A172 (cell line): ENCODE results near the gene NT5E. TPM values are rescaled to one million over a fixed set of nuclear protein-coding genes. Genes with fewer than 3 reads are reported as not detected.

ENCODE experiments used
- DNase-seq: peaks from one replicate; pipeline ENCODE4 v3.0.0-alpha.2; 2015; ENCODE audit warnings: low spot score
- total RNA-seq: library from RNA; depleted of rRNA; stranded (reverse); fragments of >200 nt; shearing (Covaris generic); gene quantifications from 2 replicates; pipeline ENCODE4 v1.2.3, GENCODE V29; 2014; rRNA removed

Gene NT5E
- 127 and 155 TPM in 2 replicates for total RNA-seq

DNA sequence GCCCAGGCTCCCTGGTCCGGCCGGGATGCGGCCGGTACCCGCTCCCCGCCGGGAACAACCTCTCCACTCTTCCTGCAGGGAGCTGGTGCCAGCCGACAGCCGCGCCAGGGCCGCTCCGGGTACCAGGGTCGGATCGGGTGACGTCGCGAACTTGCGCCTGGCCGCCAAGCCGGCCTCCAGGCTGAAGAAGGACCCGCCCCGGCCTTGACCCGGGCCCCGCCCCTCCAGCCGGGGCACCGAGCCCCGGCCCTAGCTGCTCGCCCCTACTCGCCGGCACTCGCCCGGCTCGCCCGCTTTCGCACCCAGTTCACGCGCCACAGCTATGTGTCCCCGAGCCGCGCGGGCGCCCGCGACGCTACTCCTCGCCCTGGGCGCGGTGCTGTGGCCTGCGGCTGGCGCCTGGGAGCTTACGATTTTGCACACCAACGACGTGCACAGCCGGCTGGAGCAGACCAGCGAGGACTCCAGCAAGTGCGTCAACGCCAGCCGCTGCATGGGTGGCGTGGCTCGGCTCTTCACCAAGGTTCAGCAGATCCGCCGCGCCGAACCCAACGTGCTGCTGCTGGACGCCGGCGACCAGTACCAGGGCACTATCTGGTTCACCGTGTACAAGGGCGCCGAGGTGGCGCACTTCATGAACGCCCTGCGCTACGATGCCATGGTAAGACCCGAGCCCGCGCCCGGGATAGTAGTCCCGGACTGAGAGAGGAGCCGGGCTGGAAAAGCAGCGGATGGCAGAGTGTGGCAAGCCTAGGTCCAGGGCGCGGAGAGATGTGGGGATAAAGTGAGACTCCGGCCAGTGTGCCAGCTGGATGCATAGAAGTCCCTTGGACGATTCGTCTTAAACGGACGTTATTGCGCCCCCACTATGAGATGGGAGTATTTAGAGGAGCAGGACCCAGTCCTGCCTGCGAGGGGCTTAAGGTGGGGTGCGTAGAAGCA, at the start of gene NT5E:
Gene NT5E, plus strand, starts transcription at position 266 of the 942 bp plus-strand sequence. Its CDS starts 57 bp downstream, at position 323.
- DNase-seq: peak; percentile 72

DNA sequence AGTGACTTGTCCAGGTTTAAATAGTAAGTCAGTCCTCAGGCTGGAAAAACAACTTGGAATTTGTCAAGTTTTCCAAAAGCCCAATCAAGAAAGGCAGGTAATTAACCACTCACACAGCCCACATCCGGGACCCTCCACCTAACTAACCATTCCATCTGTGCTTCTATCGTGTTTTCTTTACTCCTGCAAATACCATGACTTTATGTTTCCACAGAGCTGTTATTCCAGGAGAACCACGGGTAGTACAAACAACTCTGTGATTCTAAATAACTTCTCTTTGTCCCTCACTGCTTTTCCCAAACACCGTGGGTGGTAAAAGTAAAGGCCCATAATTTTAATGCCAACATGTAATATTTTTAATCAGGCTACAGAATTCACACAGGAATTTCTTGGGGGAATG, 49.6 kb upstream of the NT5E start:
- no peak for DNase-seq

DNA sequence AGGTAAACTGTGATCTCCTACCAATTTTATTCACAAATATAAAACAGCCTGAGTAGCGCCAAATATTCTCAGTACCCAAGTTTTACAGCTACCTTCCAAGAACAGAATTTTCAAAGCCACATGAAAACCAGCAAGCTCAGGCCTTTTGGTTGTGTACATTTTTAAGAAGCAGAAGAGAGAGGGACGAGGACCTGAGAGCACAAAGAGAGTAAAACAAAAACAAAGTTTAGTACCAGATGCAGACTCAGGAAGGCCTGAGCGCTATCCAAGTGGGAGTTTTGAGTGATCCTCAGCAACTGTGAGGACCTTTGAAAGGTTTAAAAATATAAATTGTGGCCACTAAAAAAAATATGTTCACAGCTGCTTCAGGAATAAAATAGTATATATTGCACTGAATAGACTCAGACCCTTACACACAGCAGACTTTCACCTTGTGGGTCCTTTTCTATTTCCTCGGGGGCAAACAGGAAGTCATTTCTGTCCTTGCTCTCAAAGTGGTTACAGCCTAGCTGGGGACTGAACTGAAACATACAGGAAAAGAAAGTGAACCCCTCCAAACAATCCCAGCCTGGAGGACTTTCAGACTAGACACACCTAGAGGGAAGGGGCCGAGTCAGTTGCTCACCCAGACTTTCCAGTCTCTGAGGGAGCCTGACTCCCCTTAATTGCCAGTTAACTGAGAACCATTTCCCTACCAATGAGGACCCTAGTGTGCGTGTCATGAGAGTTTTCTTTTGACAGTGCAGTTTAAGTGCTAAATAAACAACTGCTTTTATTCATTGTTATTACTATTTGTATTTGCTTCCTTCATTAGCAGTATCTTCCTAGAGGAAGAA, 48.5 kb upstream of the NT5E start:
- DNase-seq: no peak

DNA sequence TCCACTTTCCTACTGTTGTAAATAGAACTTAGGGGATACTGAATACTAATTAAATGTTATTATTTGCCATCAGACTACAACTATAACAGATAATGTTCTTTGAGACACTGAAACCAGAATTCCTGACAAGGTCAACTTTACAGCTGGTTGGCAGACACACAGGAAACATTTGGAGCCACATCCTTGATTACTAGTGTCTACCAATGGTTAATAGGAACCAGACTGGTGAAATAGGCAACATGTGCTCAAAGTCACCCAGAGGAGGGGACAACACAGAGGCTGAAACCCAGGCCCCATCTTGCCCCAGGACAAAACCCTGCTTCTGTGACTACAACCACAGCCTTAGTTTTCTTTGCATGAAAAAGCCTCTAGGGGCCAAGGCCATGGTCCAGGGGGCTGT, 47.8 kb upstream of the NT5E start:
- DNase-seq: no peak

DNA sequence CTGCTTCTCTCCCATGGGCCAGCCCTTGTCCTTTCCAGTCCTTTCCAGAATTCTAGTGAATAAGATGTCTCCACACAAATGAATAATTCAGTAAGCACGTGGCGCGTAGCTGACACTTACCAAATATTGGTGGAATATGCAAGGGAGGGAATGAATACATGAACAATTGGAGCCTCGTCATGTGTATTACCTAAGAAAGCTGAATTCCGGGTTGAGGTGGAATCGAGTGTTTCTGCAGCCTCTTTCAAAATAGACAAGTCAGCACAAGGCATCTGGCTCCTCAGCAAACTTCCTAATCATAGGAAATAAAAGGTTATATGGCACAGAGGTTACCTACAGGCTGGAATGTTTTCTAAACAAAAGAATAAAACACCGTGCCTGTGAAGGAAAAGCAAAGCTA, 47.0 kb upstream of the NT5E start:
- no peak for DNase-seq

DNA sequence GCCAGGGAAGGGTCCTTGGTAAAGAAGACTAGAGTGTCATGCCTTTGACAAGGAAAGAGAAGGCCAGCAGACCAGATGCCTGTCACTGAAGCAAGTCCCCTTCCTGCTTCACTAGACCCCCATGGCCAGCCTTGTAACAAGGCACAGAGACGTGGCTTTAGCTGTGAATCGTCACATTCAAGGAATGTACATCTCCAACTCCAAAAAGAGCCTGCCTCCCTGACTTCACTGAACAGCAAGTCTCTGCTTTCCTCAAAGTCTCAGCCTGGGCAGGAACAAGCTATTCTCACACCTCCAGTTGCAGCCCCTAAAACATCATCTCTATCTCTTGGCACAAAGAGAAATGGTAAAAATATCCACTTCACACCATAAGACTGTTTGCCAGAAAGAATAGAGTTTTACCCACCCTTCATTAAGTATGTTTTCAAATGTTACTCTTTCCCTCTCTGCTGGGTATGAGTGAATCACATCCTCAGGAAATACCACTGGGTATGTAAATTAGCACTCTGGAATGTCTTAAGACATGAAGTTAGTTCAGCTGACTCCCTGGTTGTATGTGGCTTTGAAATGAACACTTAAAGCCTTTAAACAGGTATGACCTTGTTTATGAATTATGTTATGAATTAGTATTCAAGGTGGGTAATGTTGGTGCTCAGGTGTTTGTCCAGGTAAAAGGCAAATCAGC, 46.4 kb upstream of the NT5E start:
- DNase-seq: peak; percentile 87

DNA sequence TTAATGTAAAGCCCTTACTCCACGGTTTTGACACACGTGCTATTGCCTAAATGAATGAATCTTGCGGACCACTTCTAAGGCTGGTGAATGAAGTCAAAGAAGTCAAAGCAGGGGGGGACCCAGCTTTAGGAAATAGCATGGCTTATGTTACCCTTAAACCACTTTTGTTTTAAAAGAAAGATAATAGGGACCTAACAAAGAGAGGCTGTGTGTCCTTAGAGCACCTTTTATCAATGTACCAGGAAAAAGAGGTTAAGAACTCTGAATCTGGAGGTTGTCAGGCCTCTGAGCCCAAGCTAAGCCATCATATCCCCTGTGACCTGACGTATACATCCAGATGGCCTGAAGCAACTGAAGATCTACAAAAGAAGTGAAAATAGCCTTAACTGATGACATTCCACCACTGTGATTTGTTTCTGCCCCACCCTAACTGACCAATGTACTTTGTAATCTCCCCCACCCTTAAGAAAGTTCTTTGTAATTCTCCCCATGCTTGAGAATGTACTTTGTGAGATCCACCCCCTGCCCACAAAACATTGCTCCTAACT, 45.8 kb upstream of the NT5E start:
- DNase-seq: peak; percentile 48

DNA sequence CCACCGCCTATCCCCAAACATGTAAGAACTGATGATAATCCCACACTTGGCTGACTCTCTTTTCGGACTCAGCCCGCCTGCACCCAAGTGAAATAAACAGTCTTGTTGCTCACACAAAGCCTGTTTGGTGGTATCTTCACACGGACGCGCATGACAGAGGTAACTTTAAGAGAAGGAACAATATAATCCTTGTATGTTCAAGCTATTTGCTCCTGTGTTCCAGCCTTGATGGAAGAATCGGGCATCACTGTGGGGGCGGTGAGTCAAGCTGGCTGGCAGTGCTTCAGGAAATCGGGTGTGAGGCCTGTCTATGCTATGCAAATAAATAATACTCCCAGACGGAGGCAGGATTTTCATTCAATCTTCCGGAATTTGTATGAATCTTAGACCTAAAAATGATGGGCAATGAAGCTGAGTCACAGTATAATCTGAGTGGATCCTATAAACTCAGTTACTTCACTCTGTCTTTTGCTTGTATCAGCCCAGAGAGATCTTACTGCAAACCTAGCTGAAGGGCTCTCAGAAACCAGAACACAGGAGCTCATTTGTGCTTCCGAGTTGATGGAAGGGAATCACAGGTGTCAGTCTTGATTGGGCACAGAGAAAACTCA, 45.2 kb upstream of the NT5E start:
- peak; percentile 92 for DNase-seq

DNA sequence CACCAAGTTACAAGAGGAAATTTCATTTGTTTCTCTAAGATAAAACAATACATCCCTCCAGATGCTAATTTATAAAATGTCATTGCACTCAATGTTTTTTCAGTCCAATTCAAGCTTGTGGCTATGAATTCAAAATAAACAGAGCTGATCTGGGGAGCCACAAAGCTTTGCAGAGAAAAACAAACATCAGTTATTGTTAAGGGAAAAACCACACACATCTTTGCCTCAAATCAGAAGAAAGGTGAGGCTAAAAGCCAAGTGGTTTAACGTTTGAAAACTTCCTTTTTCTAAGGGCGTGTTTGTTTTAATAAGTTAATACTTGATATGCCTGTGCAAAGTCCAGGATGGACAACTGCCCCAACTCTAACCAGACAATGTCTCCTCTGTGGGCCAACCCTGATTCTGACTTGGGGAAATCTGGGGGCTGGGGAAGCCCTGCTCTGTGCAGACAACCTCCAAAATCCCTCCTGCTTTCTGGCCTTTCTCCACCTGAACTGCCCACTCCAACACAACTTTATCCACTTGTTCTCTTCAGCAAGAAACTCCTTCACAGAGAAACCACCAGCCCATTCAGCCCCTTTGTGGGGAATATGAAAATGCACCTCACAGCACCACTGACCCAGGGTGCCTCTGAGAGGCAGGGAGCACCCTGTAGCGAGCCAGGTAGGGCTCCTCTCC, 44.6 kb upstream of the NT5E start:
- peak; percentile 46 for DNase-seq

DNA sequence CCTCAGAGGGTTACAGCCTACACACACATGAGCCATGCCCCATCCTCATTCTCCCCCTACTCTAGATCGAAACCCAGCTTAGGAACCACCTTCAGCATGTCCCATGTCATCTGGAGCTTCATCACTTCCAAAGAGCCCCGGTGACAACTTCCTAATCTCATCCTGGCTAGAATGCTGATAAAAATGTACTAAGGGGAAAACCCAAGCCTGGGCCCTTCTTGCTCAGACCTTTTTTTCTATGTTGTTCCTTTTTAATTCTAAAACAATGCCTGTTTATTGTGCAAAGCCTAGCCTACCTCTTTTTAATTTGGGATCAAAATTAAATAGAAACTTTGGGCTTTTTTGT, 44.1 kb upstream of the NT5E start:
- peak; percentile 30 for DNase-seq

DNA sequence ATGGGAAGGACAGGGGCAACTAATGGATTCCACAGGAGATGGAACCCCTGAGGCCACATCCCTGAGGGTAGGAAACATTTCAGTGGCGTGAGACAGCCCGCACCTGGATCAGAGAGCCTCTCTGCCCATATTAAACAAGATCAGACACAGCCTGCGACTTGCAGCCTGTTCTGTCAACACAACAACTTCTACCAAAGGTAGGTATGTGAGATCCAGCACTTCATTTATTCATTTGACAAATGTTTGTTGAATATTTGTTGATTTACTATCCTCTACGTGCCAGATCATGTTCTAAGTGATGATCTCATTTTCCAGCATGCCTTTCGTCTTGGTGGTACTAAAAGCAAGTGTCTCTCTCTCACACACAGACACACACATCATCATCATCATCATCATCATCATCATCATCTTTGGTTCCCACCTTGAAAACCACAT, 43.2 kb upstream of the NT5E start:
- no peak for DNase-seq

DNA sequence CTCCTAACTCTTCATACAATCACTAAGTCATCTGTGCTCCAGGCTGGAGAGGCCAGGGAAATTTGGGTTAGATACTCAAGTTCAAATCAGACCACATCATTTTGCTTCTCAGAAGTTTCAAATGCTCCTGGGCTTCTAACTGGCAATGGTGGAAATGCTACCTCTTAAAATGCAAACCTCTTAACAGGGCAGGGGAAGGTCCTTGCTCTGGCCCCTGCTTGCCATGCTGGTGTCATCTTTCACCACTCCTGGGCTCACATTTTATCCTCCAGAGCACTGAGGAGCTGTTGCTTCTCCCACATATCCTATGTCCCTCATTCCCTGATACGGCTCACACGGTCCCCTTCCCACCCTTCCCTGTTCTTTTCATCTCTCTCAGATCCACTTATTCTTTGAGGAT, 41.8 kb upstream of the NT5E start:
- DNase-seq: no peak

DNA sequence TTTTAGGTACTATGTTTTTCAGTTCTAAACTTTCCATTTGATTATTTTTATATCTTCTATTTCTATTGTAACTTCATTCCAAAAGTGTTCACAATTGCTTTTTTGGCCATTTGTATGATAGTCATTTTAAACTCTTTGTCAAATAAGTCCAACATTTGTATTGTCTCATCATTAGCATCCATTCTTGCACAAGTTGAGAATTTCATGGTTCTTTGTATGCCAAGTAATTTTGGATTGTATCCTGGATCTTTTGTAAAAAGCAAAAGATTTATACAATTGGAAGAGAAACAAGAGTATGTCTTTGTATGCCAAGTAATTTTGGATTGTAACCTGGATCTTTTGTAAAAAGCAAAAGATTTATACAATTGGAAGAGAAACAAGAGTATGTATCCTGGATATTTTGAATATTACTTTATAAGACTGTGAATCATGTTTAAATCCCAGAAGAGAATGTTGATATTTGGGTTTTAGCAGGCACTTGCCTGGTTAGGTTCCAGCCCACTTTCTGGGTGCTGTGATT, 36.9 kb upstream of the NT5E start:
- no peak for DNase-seq

DNA sequence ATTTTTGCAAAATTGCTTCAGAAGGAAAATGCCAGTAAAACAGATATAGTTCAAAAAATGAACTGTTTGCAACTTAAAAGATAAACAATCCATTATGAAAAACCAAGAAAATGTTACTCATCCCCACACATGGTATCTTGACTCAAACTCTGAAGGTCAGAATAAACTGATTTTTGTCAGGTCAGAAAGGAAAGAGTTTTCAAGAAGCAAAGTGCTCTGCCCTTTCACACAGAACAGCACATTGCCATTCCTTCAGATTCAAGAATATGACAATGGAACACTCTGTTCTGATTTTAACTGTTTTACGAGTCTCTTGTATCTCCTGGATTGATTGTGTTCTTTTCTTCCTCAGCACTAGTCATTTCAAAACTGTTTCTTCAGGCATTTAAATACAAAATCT, 33.8 kb upstream of the NT5E start:
- no peak for DNase-seq

DNA sequence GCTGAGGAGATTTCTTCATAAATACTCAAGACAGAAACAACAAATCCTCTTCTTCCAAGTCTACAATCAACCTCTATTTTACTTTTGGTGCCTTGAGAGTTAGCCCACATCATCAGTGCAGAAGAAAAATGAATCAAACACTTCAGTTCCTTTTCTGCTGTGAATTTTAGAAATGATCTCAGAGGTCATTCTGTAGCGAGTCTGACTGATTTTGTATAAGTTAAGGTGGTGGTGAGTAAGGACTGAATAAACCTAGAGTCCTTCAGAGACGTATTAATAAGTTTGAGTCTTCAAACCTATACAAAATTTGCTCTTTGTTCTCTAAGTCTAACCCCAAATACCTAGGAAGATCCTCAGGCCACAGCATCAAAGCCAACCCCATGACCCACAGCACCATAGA, 33.1 kb upstream of the NT5E start:
- no peak for DNase-seq

DNA sequence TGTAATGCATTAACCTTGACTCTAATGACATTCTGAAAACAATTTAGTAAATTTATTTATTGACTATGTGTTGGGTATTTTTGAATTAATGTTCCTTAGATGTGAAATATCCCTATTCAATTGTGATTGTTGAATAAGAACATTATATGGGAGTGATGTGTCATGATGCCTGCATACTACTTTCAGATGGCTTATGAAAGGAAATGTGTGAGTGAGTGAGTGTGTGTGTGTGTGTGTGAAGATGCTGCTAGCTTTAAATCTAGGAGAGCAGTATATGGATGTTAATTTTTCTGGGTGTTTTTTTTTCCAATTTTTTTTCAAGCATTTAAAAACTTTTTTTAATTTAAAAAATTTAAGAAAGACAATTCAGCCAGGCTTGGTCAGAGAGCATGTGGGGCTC, 32.5 kb upstream of the NT5E start:
- no peak for DNase-seq

DNA sequence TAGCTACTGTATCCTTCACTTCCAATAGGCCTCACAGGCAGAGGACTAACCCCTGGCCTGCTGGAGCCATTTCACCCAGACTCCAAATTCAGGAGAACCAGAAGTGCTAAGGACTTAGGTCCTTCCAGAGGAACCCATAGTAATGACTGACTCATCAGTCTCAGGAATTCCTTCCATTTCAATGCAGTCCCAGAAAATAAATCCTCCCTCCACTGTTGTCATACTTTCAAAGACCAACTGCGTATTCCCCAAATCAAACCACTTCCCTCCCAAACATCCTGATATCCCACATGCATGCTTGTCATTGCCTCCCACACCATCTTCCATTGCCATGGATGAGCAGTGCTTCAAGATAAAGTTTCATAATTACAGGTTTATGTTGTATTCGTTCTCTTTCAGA, 31.8 kb upstream of the NT5E start:
- DNase-seq: peak; percentile 74

DNA sequence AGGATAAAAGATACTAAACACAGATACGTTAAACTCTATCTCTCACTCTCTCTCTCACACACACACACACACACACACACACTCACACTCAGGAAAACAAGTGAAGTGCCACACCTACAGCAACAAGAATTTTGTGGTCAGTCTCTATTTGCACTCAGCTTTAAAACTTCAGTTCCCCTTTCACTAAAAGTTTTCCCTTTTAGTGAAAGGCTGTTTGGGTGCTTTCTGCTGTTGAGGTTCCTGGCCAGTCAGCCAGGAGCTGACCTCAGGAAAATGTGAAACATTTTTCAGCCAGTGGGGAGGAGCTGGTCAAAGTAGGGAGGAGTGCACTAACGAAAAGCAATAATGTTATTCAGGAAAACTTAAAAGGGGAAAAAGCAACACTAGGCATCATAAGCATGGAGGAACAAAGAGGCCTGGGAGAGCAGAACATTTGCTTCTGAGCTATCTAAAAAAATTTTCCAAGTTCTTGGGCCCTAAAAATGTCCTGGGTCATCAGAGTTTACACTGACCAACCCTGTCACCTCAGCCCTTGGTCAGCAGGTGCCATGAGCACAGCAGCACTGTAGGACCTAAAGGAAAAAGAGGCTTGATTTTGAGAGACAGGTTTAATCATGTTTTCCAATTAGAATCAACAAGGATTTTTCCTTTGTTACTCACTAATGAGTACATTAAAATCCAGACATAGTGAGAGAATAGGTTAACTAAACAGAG, 30.7 kb upstream of the NT5E start:
- no peak for DNase-seq

DNA sequence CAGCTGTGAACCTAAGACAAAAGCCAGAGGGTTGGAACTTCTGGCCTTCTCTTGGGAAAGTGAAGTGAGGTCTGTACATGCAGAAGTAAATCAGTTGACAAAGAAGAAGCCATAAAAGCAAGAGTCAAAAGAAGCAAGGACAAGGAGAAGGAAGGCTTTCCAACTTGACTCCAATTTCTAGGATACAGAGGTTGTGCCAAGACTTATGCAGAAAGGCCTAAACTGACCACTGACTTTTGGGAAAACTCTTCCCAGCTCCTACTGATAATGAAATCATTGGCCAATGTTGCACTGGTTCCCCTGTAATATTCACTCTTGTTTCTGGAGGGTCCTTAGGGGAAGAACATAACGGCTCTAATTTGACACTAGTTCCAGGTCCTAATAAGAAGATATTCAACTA, 29.3 kb upstream of the NT5E start:
- no peak for DNase-seq

DNA sequence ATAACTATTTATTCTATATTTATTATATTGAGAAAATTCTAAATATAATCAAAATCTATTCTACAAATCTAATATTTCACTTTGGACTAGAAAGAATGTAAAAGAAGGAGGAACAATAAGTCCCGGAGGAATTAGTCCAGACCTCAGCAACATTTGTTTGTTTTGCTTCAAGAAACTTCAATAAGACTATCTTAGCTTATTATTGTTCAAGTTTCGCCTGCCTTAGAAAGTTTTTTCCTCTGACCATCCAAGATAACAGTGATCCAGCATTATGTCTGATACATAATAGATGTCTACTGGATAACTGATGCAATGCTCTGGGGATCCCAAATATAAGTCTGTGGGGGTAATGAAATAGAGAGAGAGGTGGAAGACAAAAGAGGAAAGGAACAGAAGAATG, 28.7 kb upstream of the NT5E start:
- DNase-seq: no peak
